GM19463 (cell line): ENCODE results near the gene SIRT3.
"Not testable (repeated sequence)": the region's sequence is repeated elsewhere in the genome, so short reads cannot be mapped to it uniquely, and the experiment has no call there.

Source experiments
- ATAC-seq: cut with Tn5 transposase; IDR thresholded peaks from one replicate; pipeline ENCODE4 v1.9.1; 2021; ENCODE audit warnings: mild to moderate bottlenecking, moderate library complexity; ENCODE audit not compliant: unreplicated experiment

Gene SIRT3

DNA sequence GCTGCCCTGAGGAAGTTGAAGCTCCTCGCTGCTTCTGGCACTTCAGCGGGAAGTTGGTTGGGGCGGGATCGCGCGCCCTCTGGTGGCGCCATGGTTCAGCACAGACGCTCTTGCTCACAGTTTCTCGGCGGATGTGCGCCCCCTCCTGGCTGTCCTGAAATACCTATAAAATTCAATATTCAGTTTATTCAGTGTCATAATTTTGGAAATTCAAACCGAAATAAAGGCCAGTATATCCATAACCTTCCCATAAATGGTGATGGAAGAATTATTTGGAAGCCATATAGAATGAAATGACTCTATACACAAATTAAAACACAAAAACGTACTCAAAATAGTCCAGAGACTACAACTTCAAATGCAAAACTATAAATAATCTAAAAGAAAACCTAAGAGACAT lies 55.9 kb downstream of the SIRT3 start:
- ATAC-seq: not testable (repeated sequence)
